ENCODE data around the gene TBC1D22A.

GRCh38 chr22:47122441-47123000 is 360.1 kb downstream of the TBC1D22A start:
- TF ChIP-seq CTCF (conservative IDR thresholded peaks at IDR 0.05; ENCODE audit: low read depth, low read length): no peak
- no peak for TF ChIP-seq EZH2phosphoT487 (IDR thresholded peaks at IDR 0.05; ENCODE audit: borderline replicate concordance, low read length)

All from PC-3 (cell line).